Stimulated activated CD4-positive, alpha-beta T cell treated with anti-CD3 and anti-CD28 coated beads, Interleukin-1b, Interleukin-23, amount 100 ng/mL, for 4 hours (primary cell): ENCODE results near the gene MRPS7.
"Not testable (repeated sequence)": the region's sequence is repeated elsewhere in the genome, so short reads cannot be mapped to it uniquely, and the experiment has no call there.

Experiments used
- DNase-seq, 2 donors: peaks; one replicate each; pipeline ENCODE4 v3.0.0-alpha.2; 2020; ENCODE audit warnings: low read depth in 2 of 2

MRPS7 gene

DNA sequence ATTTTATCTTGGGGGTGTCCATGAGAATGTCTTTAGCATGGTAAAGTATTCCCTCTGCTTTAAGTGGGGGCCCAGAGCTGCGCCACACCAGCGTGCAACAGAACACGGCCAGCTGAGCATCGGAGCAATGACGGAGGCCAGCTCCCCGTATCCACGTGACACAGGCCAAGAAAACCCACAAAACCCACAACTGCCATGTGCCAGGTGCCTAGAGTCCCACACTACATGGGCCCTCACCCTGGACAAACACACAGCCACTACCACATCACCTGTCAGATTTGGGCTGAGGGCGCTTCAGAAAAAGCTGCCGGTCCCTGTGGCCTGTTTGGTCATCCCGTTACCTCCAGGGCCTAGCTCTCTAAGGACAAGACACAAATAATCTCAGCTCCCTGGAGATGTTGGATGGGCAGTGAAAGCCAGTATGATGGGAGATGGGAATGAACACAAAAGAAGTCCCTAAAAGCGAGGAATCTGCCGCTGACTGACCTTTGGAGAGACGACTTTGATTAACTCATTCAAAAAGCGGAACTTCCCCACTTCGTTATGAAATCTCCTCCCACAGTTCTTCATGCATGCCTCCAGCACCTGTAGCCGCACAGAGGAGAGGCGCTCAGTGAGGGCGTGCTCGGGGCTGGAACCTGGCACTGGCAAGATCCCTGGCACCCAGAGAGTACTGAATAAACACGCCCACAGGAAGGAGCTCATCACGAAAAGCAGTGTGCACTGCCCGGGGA lies 17.4 kb upstream of the MRPS7 start:
- no peak for DNase-seq

DNA sequence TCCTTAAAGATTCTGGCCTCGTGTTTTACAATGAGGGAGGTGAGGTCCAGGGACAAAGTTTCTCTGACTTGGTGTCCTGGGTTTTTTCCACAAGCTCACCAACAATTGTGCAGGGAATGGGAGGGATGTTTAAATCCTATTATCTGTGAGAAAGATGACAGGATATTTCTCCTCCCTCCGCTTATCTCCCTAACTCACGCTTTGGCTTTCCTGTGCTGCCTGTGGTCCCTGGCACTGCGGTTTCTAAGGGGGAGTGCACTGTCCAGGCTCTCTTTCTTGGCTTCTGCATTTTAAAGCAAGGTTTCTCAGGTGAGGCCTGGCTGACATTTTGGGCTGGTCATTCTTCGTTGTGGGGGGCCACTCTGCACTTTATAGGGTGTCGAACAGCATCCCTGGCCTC lies 16.7 kb upstream of the MRPS7 start:
- no peak for DNase-seq

DNA sequence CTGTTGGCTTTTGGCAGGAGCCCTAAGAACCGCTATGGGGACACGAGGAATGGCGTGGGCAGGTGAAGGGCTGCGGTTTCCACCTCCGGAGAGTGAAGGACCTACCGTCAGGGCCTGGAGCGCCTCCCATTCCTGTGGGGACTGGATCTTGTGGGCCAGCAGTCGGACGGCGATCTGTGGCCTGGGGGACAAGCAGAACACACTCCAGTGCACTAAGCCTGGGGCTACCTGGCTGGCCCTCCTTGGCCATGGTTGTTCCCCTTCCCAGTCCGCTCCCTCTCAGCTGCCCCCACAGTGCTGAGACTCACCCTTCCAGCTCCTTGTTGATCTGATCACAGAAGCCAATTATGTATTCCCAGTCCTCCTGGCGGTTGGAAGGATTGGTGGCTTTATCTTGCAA lies 15.3 kb upstream of the MRPS7 start:
- no peak for DNase-seq

DNA sequence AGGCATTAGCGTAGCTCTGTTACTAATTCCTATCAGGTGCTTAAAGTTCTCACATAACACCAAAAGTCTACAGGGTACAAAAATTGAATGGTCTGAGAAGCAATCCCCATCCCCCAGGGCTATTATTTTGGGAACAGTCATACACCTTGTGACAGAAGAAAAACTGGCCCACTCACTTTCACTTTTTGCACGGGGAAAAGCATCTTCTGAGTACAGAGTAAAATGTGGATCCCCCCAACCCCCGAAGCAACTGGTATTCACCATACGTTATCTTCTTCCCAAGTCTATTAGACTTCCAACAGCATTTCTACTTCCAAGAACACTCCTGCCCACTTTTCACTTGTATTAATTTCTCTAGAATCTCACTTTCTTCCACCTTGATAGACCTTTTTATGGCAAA lies 12.1 kb upstream of the MRPS7 start:
- DNase-seq = no peak

DNA sequence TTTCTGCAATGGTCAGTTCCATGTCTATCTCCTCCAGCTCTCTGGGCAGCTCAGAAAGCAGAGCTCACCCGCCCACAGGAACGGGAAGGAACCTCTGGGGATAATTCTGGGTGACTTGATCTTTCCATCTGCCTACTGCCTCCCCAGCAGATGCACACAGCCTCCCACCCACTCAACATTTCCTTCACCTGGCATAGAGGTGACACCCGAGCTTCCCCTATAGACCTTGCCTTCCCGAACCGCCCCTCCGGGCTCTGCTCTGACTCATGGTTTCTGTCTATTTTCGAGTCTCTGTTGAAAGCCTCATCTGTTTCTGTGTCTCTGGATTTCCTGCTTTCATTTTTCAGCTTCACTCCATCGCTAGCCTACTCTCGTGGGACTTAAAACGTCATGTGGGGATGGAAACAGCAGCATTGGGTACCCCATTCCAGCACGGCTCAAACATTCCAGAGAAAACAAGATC lies 11.6 kb upstream of the MRPS7 start:
- DNase-seq = peak; percentile 68 to 79

DNA sequence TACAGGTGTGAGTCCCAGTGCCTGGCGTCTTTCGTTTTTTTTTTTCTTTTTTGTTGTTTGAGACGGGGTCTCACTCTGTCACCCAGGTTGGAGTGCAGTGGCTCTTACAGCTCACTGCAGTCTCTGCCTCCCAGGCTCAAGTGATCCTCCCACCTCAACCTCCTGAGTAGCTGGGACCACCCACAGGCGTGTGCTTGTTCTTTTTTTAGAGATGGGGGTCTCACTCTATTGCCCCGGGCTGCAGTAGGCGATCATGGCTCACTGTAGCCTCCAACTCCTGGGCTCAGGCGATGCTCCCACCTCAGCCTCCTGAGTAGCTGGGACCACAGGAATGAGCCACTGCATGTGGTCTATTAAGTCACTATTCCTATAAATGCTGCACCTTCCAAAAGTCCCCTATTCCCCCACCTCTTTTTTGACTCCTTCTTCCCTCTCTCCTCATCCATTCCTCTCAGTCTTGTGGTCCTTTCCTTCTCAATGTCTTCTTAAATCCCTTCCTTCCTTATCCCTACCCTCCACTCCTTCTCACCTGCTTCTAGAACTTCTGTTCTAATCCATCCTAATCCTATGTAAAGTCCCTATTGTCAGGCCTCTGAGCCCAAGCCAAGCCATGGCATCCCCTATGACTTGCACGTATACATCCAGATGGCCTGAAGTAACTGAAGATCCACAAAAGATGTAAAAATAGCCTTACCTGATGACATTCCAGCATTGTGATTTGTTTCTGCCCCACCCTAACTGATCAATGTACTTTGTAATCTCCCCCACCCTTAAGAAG lies 9.5 kb upstream of the MRPS7 start:
- DNase-seq = no peak

DNA sequence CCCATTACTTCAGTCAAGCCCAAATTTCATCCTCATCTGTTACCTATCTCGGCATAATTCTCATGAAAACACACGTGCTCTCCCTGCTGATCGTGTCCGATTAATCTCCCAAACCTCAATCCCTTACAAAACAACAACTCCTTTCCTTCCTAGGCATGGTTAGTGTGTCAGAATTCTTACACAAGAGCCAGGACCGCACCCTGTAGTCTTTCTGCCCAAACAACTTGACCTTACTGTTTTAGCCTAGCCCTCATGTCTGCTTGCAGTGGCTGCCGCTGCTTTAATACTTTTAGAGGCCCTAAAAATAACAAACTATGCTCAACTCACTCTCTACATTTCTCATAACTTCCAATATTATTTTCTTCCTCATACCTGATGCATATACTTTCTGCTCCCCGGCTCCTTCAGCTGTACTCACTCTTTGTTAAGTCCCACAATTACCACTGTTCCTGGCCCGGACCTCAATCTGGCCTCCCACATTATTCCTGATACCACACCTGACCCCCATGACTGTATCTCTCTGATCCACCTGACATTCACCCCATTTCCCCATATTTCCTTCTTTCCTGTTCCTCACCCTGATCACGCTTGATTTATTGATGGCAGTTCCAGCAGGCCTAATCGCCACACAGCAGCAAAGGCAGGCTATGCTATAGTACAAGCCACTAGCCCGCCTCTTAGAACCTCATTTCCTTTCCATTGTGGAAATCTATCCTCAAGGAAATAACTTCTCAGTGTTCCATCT lies 5.6 kb upstream of the MRPS7 start:
- DNase-seq = not testable (repeated sequence)

DNA sequence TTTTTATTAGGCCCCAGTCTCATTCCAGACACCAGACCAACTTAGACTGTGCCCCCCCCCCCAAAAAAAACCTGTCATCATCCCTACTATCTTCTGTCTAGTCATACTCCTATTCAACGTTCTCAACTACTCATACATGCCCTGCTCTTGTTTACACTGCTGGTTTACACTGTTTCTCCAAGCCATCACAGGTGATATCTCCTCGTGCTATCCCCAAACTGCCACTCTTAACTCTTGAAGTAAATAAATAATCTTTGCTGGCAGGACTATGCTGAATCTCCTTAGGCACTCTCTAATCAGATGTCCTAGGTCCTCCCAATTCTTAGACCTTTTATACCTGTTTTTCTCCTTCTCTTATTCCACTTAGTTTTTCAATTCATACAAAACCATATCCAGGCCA lies 4.5 kb upstream of the MRPS7 start:
- not testable (repeated sequence) for DNase-seq

DNA sequence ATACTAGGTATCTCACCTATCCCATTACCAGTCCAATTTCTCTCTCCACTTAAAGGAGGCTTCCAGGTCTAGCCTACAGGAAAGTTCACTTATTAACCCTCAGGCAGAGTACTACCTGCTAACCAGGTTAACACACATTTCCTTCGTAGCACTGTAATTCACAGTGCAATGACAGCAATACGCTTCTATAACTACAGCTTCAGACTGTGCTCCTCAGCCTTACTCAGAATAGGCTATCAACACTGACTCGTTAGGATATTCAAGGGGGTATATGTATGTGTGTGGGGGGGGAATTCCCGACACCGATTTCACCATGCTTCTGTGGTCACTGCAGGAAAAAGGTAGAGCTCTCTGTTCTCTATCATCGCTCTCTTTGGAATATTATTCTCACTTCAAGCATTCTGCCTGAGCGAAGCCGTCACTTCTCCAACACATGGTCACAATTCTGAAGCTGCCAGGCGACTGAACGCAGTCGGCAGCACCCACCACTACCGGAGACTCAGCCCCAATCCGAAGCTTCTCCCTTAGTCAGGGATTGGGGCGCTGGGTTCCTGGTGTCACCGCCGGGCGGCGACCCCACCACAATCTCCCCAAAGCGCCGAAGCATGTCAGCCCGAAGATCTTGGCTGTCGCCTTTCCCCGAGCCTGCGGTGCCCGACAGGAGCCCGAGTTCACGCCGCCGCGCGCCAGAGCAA lies 891 bp upstream of the MRPS7 start:
- peak in 1 of 2 donors; percentile 37 for DNase-seq

DNA sequence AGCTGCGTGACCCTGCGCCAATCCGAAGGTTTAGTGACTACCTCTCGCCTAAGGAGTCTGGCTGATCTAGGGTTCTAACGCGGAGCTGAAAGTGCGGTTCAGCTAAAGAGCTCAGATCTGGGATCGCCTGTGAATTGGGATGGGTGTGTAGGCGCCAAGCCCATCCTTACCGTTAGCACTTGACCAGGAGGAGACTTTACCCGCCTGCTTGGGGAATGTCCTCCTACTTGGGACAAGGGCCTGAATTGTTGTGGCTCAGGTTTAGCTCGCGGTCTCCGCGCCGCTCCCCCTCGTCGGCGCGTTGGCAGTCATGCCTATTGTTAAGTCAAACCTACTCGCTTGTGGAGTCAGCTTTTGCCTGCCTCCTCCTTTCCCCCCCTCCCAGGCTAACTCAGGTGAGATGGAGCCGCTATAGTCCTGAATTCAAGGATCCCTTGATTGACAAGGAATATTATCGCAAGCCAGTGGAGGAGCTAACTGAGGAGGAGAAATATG lies 480 bp downstream of the MRPS7 start:
- DNase-seq = no peak

DNA sequence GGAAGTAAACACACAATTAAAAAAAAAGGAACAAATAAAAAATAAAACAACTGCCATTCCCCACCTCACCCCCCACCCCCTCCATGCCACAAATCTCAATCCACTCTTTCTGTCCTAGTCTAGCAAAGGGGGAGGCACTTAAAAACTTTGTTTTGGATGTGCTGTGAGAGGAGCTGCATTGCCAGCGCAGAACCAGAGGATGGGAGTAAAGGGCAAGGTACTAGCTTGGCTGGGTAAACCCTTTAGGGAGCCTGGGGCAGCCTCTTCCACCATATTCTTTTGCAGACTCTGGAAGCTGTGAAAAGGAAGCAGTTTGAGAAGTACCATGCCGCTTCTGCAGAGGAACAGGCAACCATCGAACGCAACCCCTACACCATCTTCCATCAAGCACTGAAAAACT lies 1.4 kb downstream of the MRPS7 start:
- DNase-seq = no peak

DNA sequence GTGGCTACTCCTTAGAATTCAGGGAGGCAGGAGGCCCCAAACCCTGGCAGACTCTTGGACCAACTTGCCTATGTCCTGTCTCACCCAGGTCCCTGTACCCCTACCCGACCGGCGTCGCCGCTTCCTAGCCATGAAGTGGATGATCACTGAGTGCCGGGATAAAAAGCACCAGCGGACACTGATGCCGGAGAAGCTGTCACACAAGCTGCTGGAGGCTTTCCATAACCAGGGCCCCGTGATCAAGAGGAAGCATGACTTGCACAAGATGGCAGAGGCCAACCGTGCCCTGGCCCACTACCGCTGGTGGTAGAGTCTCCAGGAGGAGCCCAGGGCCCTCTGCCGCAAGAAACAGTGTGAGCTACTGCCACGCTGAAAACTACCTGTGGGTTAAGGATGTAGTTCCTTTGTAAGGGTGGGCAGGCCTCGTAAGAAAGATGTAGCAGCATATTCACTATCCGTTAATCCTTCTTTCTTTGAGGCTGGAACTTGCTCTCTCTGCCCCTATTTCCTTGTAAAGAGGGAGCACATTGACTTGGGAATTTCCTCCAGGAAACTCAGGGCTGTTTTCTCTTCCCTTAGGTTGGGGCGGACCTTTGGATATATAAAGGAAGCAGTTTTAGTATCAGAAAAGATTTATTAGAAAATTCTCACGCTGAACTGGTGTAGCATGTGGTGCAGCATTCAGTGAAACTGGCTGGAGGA lies 4.1 kb downstream of the MRPS7 start:
- DNase-seq = no peak

DNA sequence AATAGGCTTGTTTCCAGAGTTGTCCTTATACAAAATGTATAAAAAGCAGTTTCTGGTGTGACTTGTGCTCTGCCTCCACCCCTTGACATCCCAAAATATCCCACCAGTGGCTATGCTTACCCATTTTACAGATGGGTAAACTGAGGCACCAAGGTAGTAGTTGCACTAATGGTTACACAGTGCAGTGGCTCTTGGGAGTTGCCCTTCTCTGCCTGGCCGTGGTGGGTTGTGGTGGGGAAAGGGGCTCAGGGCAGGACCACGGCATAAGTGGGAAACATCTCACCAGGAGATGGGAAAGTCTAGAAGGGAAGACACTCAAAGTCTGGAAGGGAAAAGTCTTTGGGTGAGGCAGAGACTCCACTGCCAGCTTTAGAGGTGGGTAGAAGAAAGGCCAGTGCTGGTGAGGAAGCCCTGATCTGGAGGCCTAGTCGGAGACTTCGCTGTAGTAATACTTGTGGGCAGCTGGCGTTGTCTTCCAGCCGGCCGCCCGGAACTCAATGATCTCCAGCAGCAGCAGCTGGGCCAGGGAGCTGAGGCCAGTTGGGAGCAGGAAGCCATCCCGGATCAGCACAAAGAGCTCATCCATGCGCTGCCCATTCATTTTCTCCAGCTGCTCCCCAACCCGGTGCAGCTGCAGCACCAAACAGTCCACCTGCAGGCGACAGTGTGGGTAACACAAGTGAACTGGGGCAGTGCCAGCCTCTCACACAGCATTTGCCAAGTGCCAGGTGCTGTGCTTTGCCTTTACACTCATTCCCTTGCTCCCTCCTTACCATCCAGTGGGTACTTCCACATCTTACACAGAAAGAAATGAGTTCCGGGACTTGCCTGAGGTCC lies 4.9 kb downstream of the MRPS7 start:
- DNase-seq = no peak

DNA sequence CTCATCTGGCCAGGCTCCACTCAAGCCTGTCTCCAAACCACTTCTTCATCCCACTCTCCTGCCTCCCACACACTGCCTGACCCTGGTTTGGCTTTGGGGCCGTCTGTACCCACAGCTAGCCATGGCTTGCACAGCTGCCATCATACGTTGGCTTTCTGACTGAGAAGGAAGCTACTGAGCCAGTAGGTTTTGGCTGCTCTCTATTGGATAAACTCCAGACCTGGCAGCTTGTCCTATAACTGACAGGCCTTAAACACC lies 5.4 kb downstream of the MRPS7 start:
- no peak for DNase-seq

DNA sequence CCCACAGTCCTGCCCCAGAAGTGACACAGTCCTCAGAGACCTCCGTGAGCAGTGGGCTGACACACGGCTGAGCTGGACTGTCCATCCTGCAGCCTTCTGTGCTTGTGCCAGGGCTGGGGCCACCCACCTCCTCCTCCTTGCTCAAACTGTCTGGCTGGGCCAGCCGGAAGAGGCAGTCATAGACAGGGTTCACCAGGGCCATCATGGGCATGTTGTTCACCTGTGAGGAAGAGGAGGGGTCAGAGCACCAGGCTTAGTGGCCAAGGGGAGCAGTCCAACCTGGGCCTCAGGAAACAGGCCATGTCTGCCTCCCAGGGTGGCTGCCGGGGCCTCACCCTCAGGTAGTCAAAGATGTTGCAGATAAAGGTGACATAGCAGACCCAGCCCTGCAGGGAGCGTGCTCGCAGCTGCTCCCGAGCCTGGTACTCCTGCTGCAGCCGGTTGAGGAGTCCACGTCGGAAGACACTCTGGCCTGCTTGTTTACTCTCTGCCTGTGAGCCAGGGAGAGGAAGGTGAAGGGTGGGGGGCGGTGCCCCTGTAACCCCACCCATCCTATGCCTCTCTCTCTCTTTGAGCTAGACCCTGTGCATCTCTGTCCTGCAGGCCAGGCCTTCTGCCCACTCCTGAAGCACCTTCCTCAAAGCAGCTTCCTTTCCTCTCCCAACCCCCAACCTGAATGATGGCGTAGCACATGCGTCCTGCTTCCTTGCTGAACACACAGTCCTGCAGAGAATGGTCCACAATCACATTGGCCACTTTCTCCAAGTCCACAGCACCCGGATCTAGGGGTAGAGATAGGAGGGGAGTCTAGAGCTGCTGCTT lies 5.9 kb downstream of the MRPS7 start:
- DNase-seq = no peak

DNA sequence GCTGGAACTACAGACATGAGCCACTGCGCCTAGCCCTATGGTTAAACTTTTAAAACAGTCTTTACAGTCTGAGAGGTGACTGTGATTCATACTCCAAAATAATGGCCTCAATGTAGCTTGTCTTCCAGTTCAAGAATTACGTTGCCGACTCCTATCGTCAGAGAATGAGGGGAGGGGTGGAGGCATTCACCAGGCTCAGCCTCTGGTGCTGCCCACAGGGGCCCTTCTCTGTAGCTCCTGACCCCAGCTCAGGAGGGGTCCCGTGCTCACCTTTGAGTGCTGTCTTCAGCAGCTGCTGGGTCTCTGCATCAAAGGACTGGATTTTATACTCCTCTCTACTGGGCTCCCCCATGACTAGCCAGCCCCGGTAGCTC lies 8.2 kb downstream of the MRPS7 start:
- no peak for DNase-seq

DNA sequence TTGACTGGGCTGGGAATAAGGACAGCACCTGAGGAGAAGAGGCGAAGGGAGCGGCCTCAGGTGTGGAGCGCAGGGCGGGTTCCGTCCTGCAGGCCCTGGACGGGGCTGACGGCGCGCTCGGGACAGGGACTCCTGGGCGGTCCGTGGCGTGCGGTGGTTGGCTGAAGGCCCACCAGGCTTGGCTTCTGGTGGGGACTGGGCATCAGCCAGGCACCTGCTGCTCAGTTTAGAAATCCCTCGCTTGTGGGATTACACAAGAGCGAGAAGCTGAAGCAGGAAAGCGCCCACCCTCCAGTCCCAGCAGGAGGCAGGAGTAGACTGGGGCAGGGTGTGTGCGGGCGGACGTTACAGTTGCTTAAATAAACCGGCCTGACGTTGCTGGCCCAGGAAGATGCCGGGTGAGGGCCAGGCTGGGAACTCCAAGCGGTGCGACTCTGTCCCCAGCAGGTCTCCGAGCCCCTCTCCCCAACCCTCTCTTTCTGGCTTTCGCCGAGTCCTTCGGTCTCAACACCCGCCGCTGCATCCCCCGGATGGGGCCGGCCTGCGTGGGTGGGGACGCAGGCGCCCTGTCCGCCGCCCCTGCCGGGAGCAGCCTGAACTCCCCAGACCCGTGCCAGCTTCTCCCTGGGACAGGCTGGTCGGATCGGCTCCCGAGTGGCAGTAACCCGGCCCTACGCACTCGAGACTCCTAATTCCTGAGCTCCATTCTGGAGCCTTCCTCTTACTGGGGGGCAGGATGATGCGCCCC lies 8.7 kb downstream of the MRPS7 start:
- DNase-seq = peak in 1 of 2 donors; percentile 54

DNA sequence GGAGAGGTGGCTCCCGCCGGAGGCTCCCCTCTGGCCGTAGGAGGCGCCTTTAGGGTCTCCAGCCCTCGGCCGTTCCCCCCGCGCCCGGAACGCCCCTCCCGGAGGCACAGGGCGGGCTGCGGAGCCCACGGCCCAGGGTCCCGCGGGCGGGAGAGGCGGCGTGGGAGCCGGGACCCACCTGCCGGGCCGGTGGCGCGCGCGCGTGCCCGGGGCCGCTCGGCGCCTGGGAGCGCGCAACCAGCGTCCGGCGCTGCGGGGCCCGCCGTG lies 9.2 kb downstream of the MRPS7 start, which contains the start of gene MIF4GD:
MIF4GD (minus strand) TSS at position 266 of the 267 bp plus-strand sequence. CDS start 1,036 bp downstream, outside the sequence.
- DNase-seq = no peak
